Hepatocyte (in vitro differentiated cells): ENCODE data around the gene PRAC2.

Experiments used
- EZH2 ChIP-seq: fragments of 200-600 bp; sonication (generic); IDR thresholded peaks from 2 replicates; pipeline ENCODE4 v1.6.1; 2016; ENCODE audit warnings: antibody characterized with exemption, mild to moderate bottlenecking, borderline replicate concordance
- EZH2phosphoT487 ChIP-seq: fragments of 200-600 bp; sonication (generic); IDR thresholded peaks from one replicate; pipeline ENCODE4 v1.6.1; 2018; ENCODE audit warnings: antibody characterized with exemption, mild to moderate bottlenecking, low read depth, moderate library complexity; ENCODE audit not compliant: unreplicated experiment, severe bottlenecking
- TF ChIP-seq, protein P1 (sequence below): fragments of 200-600 bp; sonication (generic); IDR thresholded peaks from 2 replicates; pipeline ENCODE4 v1.5.1; 2016; ENCODE audit warnings: antibody characterized with exemption, mild to moderate bottlenecking; ENCODE audit not compliant: poor library complexity

DNA sequence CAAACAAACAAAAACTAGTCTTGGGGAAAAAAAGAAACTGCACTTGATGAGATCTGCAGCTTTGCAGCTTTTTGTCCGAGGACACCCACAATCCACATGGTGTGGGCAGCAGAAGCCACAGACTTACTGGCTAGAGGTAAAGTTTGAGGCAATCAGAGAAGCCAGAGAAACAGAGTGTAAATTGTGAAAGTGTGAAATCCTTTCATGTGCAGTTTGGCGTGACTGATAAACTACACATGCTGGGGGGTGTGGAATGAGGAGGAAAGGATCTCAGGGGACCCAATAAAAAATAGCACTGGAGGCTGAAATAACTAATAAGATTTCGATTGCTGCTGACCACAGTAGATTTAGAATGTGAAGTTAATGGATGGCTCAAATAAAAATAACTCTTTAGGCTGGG lies 48.0 kb downstream of the PRAC2 start:
- TF ChIP-seq, protein P1, sequence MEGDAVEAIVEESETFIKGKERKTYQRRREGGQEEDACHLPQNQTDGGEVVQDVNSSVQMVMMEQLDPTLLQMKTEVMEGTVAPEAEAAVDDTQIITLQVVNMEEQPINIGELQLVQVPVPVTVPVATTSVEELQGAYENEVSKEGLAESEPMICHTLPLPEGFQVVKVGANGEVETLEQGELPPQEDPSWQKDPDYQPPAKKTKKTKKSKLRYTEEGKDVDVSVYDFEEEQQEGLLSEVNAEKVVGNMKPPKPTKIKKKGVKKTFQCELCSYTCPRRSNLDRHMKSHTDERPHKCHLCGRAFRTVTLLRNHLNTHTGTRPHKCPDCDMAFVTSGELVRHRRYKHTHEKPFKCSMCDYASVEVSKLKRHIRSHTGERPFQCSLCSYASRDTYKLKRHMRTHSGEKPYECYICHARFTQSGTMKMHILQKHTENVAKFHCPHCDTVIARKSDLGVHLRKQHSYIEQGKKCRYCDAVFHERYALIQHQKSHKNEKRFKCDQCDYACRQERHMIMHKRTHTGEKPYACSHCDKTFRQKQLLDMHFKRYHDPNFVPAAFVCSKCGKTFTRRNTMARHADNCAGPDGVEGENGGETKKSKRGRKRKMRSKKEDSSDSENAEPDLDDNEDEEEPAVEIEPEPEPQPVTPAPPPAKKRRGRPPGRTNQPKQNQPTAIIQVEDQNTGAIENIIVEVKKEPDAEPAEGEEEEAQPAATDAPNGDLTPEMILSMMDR, result no peak
- TF ChIP-seq EZH2phosphoT487 (no peak), EZH2 (no peak)
